ENCODE measurements around the gene PPP3R1.

PPP3R1 gene

DNA sequence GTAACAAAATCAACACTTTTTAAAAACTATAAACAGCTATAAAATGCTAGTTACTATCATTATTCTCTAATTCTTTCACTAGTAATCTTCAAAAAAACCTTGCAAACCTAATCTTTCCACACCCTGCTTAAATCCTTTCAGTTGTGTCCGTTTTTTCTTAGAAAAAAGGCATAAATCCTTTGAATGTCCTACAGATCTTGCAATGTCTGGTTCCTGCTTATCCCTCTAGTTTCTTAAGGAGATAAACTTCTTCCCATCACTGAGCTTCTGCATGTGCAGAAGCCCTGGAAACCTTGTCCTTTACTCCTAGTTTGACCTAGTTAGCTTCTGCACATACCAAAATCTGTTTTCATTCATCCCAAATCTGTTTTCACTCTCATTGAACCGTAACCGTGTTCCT lies 95.9 kb downstream of the PPP3R1 start:
- Histone ChIP-seq H3K4me1 (ENCODE audit: insufficient read depth, low read length, poor library complexity, severe bottlenecking) (peaks cover 43% of the 10 kb centered on the region), H3K79me2 (ENCODE audit: insufficient read depth, low read length) (peaks cover 41% of the 10 kb centered on the region), H3K9me3 (ENCODE audit: insufficient read depth, low read depth, low read length) (no peaks in the 10 kb centered on the region), H3K36me3 (ENCODE audit: insufficient read depth, low read length) (peaks cover 11% of the 10 kb centered on the region; the same call in 1 of the 2 replicates), H2AFZ (ENCODE audit: low read length) (peak overlapping the region; percentile 96), H3K4me2 (ENCODE audit: low read depth, low read length, poor library complexity, severe bottlenecking) (peak overlapping the region; percentile 100), H3K9ac (ENCODE audit: low read depth, low read length, poor library complexity, severe bottlenecking) (peak overlapping the region; percentile 88), H3K9me2 (replicated peaks; ENCODE audit: low read depth, low read length) (no peaks in the 10 kb centered on the region), H4K20me1 (ENCODE audit: insufficient read depth, low read length, poor library complexity, severe bottlenecking) (no peaks in the 10 kb centered on the region), H3F3A (ENCODE audit: low read depth) (no peaks in the 10 kb centered on the region), H3K27me3 (ENCODE audit: insufficient read depth, low read length, poor library complexity, severe bottlenecking) (no peaks in the 10 kb centered on the region), H3K4me3 (ENCODE audit: low read length, poor library complexity, severe bottlenecking) (peak overlapping the region; percentile 91)
- TF ChIP-seq CTCF (conservative IDR thresholded peaks at IDR 0.05; ENCODE audit: low read length) (no peak), EZH2phosphoT487 (IDR thresholded peaks at IDR 0.05; ENCODE audit: borderline replicate concordance) (no peak)

- H3K4me2 ChIP-seq (ENCODE audit: low read depth, low read length, poor library complexity, severe bottlenecking) = peak overlapping the region; percentile 100
- peaks cover 39% of the 10 kb centered on the region for H3K79me2 ChIP-seq (ENCODE audit: insufficient read depth, low read length)
- H3K4me1 ChIP-seq (ENCODE audit: insufficient read depth, low read length, poor library complexity, severe bottlenecking) = peaks cover 50% of the 10 kb centered on the region
Measured at GRCh38 chr2:68155618-68156017, 96.7 kb downstream of the PPP3R1 start.

DNA sequence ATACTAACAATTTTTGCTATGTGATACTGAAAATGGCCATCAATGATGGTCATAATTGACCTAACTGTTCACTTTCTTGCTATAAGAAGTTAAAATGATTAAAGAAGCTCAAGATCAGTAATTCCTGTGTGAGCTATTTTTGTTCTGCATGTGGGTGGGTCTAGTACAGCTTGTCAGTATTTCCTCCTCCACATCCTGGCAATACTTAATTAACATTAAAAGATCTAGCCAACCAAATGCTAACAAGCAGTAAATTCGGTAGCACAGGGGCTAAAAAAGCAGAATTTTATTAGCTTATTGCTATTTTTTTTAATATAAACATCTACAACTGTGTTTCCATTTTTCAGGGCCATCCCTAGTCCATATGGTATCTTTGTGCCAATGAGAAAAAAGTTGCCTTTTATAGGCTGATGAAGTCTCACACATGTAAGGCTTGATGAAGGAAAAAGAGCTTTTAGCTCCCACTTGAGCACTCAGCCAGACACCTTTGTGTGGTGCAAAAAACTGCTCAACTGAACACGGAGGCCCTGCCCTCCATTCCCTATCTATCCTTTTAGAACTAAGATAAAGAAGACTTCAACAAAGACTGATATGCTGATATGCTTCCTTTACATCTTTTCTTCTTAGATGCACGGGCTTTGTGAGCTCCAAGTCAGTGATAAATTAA lies 99.5 kb downstream of the PPP3R1 start:
- H3K4me2 ChIP-seq (ENCODE audit: low read depth, low read length, poor library complexity, severe bottlenecking) = peak overlapping the region; percentile 55
- peaks cover 38% of the 10 kb centered on the region for H3K4me1 ChIP-seq (ENCODE audit: insufficient read depth, low read length, poor library complexity, severe bottlenecking)
- H3K27me3 ChIP-seq (ENCODE audit: insufficient read depth, low read length, poor library complexity, severe bottlenecking) = no peaks in the 10 kb centered on the region
- no peaks in the 10 kb centered on the region for H3K36me3 ChIP-seq (ENCODE audit: insufficient read depth, low read length)
- TF ChIP-seq CTCF (conservative IDR thresholded peaks at IDR 0.05; ENCODE audit: low read length) = no peak
- no peak for TF ChIP-seq EZH2phosphoT487 (IDR thresholded peaks at IDR 0.05; ENCODE audit: borderline replicate concordance)
- H3K4me3 ChIP-seq (ENCODE audit: low read length, poor library complexity, severe bottlenecking) = no peak overlapping the region
- no peaks in the 10 kb centered on the region for H4K20me1 ChIP-seq (ENCODE audit: insufficient read depth, low read length, poor library complexity, severe bottlenecking)
- peaks cover 19% of the 10 kb centered on the region for H3K79me2 ChIP-seq (ENCODE audit: insufficient read depth, low read length)
- peak overlapping the region; percentile 20 for H3K9ac ChIP-seq (ENCODE audit: low read depth, low read length, poor library complexity, severe bottlenecking)
- H3K9me2 ChIP-seq (replicated peaks; ENCODE audit: low read depth, low read length) = no peaks in the 10 kb centered on the region
- H3K9me3 ChIP-seq (ENCODE audit: insufficient read depth, low read depth, low read length) = no peaks in the 10 kb centered on the region
- H2AFZ ChIP-seq (ENCODE audit: low read length) = 0 out of 2 replicates have a peak overlapping the region, but pooled peaks have one; percentile 35
- no peaks in the 10 kb centered on the region for H3F3A ChIP-seq (ENCODE audit: low read depth)

More at GRCh38 chr2:68155618-68156017, 96.7 kb downstream of the PPP3R1 start:
- Histone ChIP-seq H3K27me3 (ENCODE audit: insufficient read depth, low read length, poor library complexity, severe bottlenecking) (no peaks in the 10 kb centered on the region), H3F3A (ENCODE audit: low read depth) (no peaks in the 10 kb centered on the region), H3K9me2 (replicated peaks; ENCODE audit: low read depth, low read length) (no peaks in the 10 kb centered on the region), H2AFZ (ENCODE audit: low read length) (no peak overlapping the region), H4K20me1 (ENCODE audit: insufficient read depth, low read length, poor library complexity, severe bottlenecking) (no peaks in the 10 kb centered on the region), H3K36me3 (ENCODE audit: insufficient read depth, low read length) (peaks cover 3% of the 10 kb centered on the region; the same call in 1 of the 2 replicates), H3K9me3 (ENCODE audit: insufficient read depth, low read depth, low read length) (no peaks in the 10 kb centered on the region), H3K4me3 (ENCODE audit: low read length, poor library complexity, severe bottlenecking) (peak overlapping the region; percentile 91), H3K9ac (ENCODE audit: low read depth, low read length, poor library complexity, severe bottlenecking) (no peak overlapping the region)
- TF ChIP-seq EZH2phosphoT487 (IDR thresholded peaks at IDR 0.05; ENCODE audit: borderline replicate concordance) = no peak
- no peak for TF ChIP-seq CTCF (conservative IDR thresholded peaks at IDR 0.05; ENCODE audit: low read length)
